HepG2 (cell line): ENCODE data around the gene TCAIM. TPM values are rescaled to one million over a fixed set of nuclear protein-coding genes. Genes with fewer than 3 reads are reported as not detected.
A peak's percentile ranks its signal among the peaks of the same experiment; 100 is the strongest.

Experiments used
- DMAP1 ChIP-seq: IDR thresholded peaks from 2 replicates; pipeline ENCODE4 v1.6.1; 2016
- EEA1 ChIP-seq: sonication (generic); formaldehyde crosslinking; IDR thresholded peaks from 2 replicates; pipeline ENCODE4 v1.5.1; 2020; ENCODE audit warnings: mild to moderate bottlenecking, missing genetic modification reagents, borderline replicate concordance
- HDAC2 ChIP-seq: sonication (generic); formaldehyde crosslinking; IDR thresholded peaks from 2 replicates; pipeline ENCODE4 v1.4.0; 2020; ENCODE audit warnings: missing genetic modification reagents
- HMGXB3 ChIP-seq: sonication (generic); formaldehyde crosslinking; IDR thresholded peaks from 2 replicates; pipeline ENCODE4 v1.4.0; 2020; ENCODE audit warnings: missing genetic modification reagents, borderline replicate concordance
- HNRNPUL1 ChIP-seq: fragments of 200-400 bp; formaldehyde crosslinking; IDR thresholded peaks from 2 replicates; pipeline ENCODE4 v1.6.1; 2017; ENCODE audit warnings: low read depth, mild to moderate bottlenecking, low read length, moderate library complexity
- HOXA7 ChIP-seq: sonication (generic); formaldehyde crosslinking; IDR thresholded peaks from 2 replicates; pipeline ENCODE4 v1.8.1; 2022; ENCODE audit warnings: mild to moderate bottlenecking, missing genetic modification reagents, moderate library complexity
- KDM1A ChIP-seq: IDR thresholded peaks from 2 replicates; pipeline ENCODE4 v1.6.1; 2016; ENCODE audit warnings: missing compliant biosample characterization
- NAIF1 ChIP-seq: sonication (generic); formaldehyde crosslinking; IDR thresholded peaks from 2 replicates; pipeline ENCODE4 v1.5.0; 2020; ENCODE audit warnings: mild to moderate bottlenecking, missing genetic modification reagents, borderline replicate concordance
- RCOR2 ChIP-seq: IDR thresholded peaks from 2 replicates; pipeline ENCODE4 v1.6.1; 2016; ENCODE audit warnings: missing biosample characterization, missing genetic modification reagents
- REST ChIP-seq, 2 experiments: IDR thresholded peaks; 2 replicates each; pipeline ENCODE4 v1.6.1; 2011 to 2012; ENCODE audit warnings: low read length in 2 of 2, borderline replicate concordance in 1 of 2, low read depth in 1 of 2, mild to moderate bottlenecking in 1 of 2, moderate library complexity in 1 of 2
- REXO4 ChIP-seq: sonication (generic); formaldehyde crosslinking; IDR thresholded peaks from 2 replicates; pipeline ENCODE4 v1.8.0; 2022; ENCODE audit warnings: missing genetic modification reagents, mild to moderate bottlenecking, borderline replicate concordance
- TP53 ChIP-seq: sonication (generic); formaldehyde crosslinking; conservative IDR thresholded peaks from 2 replicates; pipeline ENCODE4 v1.4.0; 2020; ENCODE audit warnings: missing genetic modification reagents
- ZFP36L1 ChIP-seq: sonication (generic); formaldehyde crosslinking; IDR thresholded peaks from 2 replicates; pipeline ENCODE4 v1.8.0; 2022; ENCODE audit warnings: mild to moderate bottlenecking, missing genetic modification reagents, moderate library complexity
- ZNF225 ChIP-seq: sonication (generic); formaldehyde crosslinking; IDR thresholded peaks from 2 replicates; pipeline ENCODE4 v1.4.0; 2020; ENCODE audit warnings: mild to moderate bottlenecking, missing genetic modification reagents
- ZNF264 ChIP-seq: sonication (generic); formaldehyde crosslinking; IDR thresholded peaks from 2 replicates; pipeline ENCODE4 v1.4.0; 2020; ENCODE audit warnings: missing genetic modification reagents
- ZNF337 ChIP-seq: sonication (generic); formaldehyde crosslinking; IDR thresholded peaks from 2 replicates; pipeline ENCODE4 v1.5.1; 2020; ENCODE audit warnings: missing genetic modification reagents, low read depth, mild to moderate bottlenecking, borderline replicate concordance
- ZNF597 ChIP-seq: sonication (generic); formaldehyde crosslinking; IDR thresholded peaks from 2 replicates; pipeline ENCODE4 v1.5.0; 2020; ENCODE audit warnings: missing genetic modification reagents
- ZNF775 ChIP-seq: sonication (generic); formaldehyde crosslinking; IDR thresholded peaks from 2 replicates; pipeline ENCODE4 v1.4.0; 2020; ENCODE audit warnings: missing genetic modification reagents, mild to moderate bottlenecking, moderate library complexity, borderline replicate concordance
- ZNF850 ChIP-seq: sonication (generic); formaldehyde crosslinking; conservative IDR thresholded peaks from 2 replicates; pipeline ENCODE4 v1.9.0; 2021; ENCODE audit warnings: mild to moderate bottlenecking, missing genetic modification reagents
- polyA plus RNA-seq, 8 experiments: library from polyadenylated mRNA; depleted of rRNA in 3 of 8; stranded (reverse) in 7 of 8; unstranded in 1 of 8; fragments of >200 nt; fragmentation: Illumina TruSeq in 4 of 8; extraction: Trizol in 4 of 8; gene quantifications; 2 replicates each; pipeline versions ENCODE4 v1.2.1 to v1.2.3, GENCODE V29; 2011 to 2016; ENCODE audit warnings: low read depth in 4 of 8, missing spikeins in 1 of 8, mixed read lengths in 1 of 8; ENCODE audit not compliant: insufficient read depth in 1 of 8
- total RNA-seq, 5 experiments: library from RNA; depleted of rRNA; stranded (reverse); fragments of >200 nt; fragmentation: Illumina TruSeq; extraction: Trizol; gene quantifications; 2 replicates each; pipeline ENCODE4 v1.2.3, GENCODE V29; 2016; ENCODE audit warnings: low read depth in 1 of 5
- TF ChIP-seq, protein P1 (sequence below): sonication (generic); formaldehyde crosslinking; IDR thresholded peaks from 2 replicates; pipeline ENCODE4 v1.8.0; 2023; ENCODE audit warnings: mild to moderate bottlenecking, missing genetic modification reagents

The TCAIM gene
- total and polyA plus RNA-seq, 2 of the 13 experiments (the other 11 are each of a cell fraction or from before 2014, with no cell fraction given) = 16.9 to 22.6 TPM

DNA sequence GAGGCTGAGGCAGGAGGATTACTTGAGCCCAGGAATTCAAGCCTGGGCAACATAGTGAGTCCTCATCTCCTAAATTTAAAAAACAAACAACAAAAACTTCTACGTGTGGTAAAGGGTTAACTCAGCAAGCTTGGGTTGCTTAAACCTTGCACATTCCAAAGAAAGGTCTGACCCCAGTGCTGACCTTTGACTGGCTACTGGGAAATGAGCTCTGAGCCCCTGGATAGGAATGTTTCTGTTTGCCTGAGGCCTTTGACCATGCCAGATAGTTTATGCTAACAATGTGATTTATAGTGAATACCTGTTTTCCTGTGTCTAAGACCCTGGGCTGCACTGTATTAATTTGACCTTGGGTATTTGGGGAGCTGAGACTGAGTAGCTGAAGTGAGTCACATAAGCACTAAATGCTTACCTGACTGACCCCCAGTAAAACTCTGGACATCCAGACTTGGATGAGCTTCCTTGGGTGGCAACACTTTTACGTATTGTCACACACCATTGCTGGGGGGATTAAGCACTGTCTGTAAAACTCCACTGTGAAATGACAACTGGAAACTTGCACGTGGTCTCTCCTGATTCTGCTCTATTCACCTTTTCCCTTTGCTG lies 20.7 kb downstream of the TCAIM start (continued):
- peak; percentile 79; the same call in 1 of the 2 replicates for TF ChIP-seq KDM1A
- TF ChIP-seq REXO4 (CRISPR knock-in tag) = no peak
- TF ChIP-seq ZFP36L1 (CRISPR knock-in tag) = no peak
- peak; percentile 97 for TF ChIP-seq HDAC2 (CRISPR knock-in tag)
- no peak for TF ChIP-seq ZNF225
- no peak for TF ChIP-seq HNRNPUL1
- TF ChIP-seq ZNF850 (CRISPR knock-in tag) = no peak
- TF ChIP-seq ZNF775 (CRISPR knock-in tag) = no peak
- peak; percentile 77; the same call in 1 of the 2 replicates for TF ChIP-seq HMGXB3 (CRISPR knock-in tag)
- TF ChIP-seq TP53 (CRISPR knock-in tag) = no peak
- TF ChIP-seq HOXA7 (CRISPR knock-in tag) = no peak
- TF ChIP-seq, protein P1, sequence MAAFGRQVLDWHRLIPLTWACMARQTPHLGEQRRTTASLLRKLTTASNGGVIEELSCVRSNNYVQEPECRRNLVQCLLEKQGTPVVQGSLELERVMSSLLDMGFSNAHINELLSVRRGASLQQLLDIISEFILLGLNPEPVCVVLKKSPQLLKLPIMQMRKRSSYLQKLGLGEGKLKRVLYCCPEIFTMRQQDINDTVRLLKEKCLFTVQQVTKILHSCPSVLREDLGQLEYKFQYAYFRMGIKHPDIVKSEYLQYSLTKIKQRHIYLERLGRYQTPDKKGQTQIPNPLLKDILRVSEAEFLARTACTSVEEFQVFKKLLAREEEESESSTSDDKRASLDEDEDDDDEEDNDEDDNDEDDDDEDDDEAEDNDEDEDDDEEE (CRISPR knock-in tag) = no peak
- no peak for TF ChIP-seq EEA1 (CRISPR knock-in tag)
- TF ChIP-seq NAIF1 = peak; percentile 47; the same call in 1 of the 2 replicates
- TF ChIP-seq REST (IDR thresholded peaks at IDR 0.05; ENCODE audit: borderline replicate concordance in 1 of 2, low read depth in 1 of 2, low read length in 2 of 2) = peak in 1 of 2 experiments; percentile 14; a peak in 1 of 4 replicates
- TF ChIP-seq ZNF264 (CRISPR knock-in tag) = peak; percentile 57; the same call in 1 of the 2 replicates
- no peak for TF ChIP-seq ZNF597 (CRISPR knock-in tag)
- 0 out of 2 replicates have a peak, but pooled peaks have one; percentile 45 for TF ChIP-seq DMAP1 (CRISPR knock-in tag)
- no peak for TF ChIP-seq ZNF337
- TF ChIP-seq RCOR2 (CRISPR knock-in tag) = peak; percentile 89
